A673 (cell line): ENCODE measurements around the gene CCL1. TPM values are rescaled to one million over a fixed set of nuclear protein-coding genes. Genes with fewer than 3 reads are reported as not detected.
"Not testable (repeated sequence)": the region's sequence is repeated elsewhere in the genome, so short reads cannot be mapped to it uniquely, and the experiment has no call there.

ENCODE experiments used
- BruUV-seq: library from RNA; stranded (reverse); fragments of 400-500 nt; replicated peaks from 2 replicates; lab custom pipeline; 2021; lab: Mats Ljungman, UMichigan
- CTCF ChIA-PET: fragments of 300-600 bp; sonication (Branson Sonifier 250); formaldehyde crosslinking; loops from one replicate; lab custom pipeline; 2022; ENCODE audit warnings: antibody characterized with exemption; lab: Charles Lee
- POLR2A ChIA-PET: fragments of 300-600 bp; sonication (Branson Sonifier 250); formaldehyde crosslinking; loops from one replicate; lab custom pipeline; 2022; ENCODE audit warnings: antibody characterized with exemption; ENCODE audit not compliant: low non-redundant PET; lab: Charles Lee
- DNase-seq: peaks from one replicate; pipeline ENCODE4 v3.0.0-alpha.2; 2015; ENCODE audit warnings: low spot score
- H3K27ac ChIP-seq: fragments of 200-600 bp; sonication (generic); 2 replicates; pipeline ENCODE4 v1.5.1; 2016; ENCODE audit warnings: mixed run types, low read depth, mild to moderate bottlenecking, mixed read lengths, antibody characterized with exemption, low read length; ENCODE audit not compliant: poor library complexity, severe bottlenecking
- H3K27me3 ChIP-seq: fragments of 200-600 bp; sonication (generic); replicated peaks from 2 replicates; pipeline ENCODE4 v1.6.1; 2017; ENCODE audit warnings: mixed run types, low read depth, mild to moderate bottlenecking, mixed read lengths, antibody characterized with exemption, low read length; ENCODE audit not compliant: insufficient read depth, poor library complexity
- H3K36me3 ChIP-seq: fragments of 200-600 bp; sonication (generic); 2 replicates; pipeline ENCODE4 v1.6.1; 2016; ENCODE audit warnings: mixed run types, mild to moderate bottlenecking, mixed read lengths, antibody characterized with exemption, low read length; ENCODE audit not compliant: insufficient read depth, poor library complexity, severe bottlenecking
- H3K4me1 ChIP-seq: fragments of 200-600 bp; sonication (generic); 2 replicates; pipeline ENCODE4 v1.6.1; 2017; ENCODE audit warnings: mixed run types, mild to moderate bottlenecking, mixed read lengths, antibody characterized with exemption, low read length; ENCODE audit not compliant: insufficient read depth, poor library complexity, severe bottlenecking
- H3K4me3 ChIP-seq: fragments of 200-600 bp; sonication (generic); 2 replicates; pipeline ENCODE4 v1.5.1; 2016; ENCODE audit warnings: low read depth, mixed run types, mild to moderate bottlenecking, mixed read lengths, low read length; ENCODE audit not compliant: poor library complexity, severe bottlenecking
- H3K9me3 ChIP-seq: fragments of 200-600 bp; sonication (generic); 2 replicates; pipeline ENCODE4 v1.6.1; 2016; ENCODE audit warnings: mixed run types, low read depth, mild to moderate bottlenecking, mixed read lengths, antibody characterized with exemption, low read length; ENCODE audit not compliant: poor library complexity, severe bottlenecking
- EZH2 ChIP-seq: fragments of 200-600 bp; sonication (generic); IDR thresholded peaks from 2 replicates; pipeline ENCODE4 v1.6.1; 2017; ENCODE audit warnings: borderline replicate concordance, low read depth, mild to moderate bottlenecking, mixed read lengths, antibody characterized with exemption, low read length; ENCODE audit not compliant: poor library complexity, severe bottlenecking
- intact Hi-C: fragments of 100-400 bp; cut with micrococcal nuclease; formaldehyde crosslinking; loops from one replicate; pipeline ENCODE4 v1.10.0; 2022; ENCODE audit not compliant: unreplicated experiment
- total RNA-seq: library from RNA; stranded (reverse); gene quantifications from 2 replicates; pipeline ENCODE4 v1.2.3, GENCODE V29; 2021
- TF ChIP-seq, protein P1 (sequence below): fragments of 300-800, 200-600 bp; sonication (generic); conservative IDR thresholded peaks from 2 replicates; pipeline ENCODE4 v1.5.1; 2017; ENCODE audit warnings: low read depth, mild to moderate bottlenecking, antibody characterized with exemption, low read length, moderate library complexity, mixed read lengths

The CCL1 gene
- total RNA-seq, 1 experiment from 2014 or later = not detected

DNA sequence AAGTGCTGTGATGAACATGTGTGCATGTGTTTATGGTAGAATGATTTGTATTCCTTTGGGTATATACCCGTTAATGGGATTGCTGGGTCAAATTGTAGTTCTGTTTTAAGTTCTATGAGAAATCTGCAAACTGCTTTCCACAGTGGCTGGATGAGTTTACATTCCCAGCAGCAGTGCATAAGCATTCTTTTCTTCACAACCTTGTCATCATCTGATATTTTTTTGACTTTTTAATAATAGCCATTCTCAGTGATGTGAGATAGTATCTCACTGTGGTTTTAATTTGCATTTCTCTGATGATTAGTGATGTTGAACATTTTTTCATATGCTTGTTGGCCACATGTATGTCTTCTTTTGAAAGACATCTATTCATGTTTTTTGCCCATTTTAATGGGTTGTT, 25.3 kb downstream of the CCL1 start:
- H3K4me1 ChIP-seq = no peaks in the 10 kb centered on the region
- CTCF ChIA-PET = no interaction called here
- DNase-seq = no peak
- H3K27me3 ChIP-seq = no peaks in the 10 kb centered on the region
- intact Hi-C loops = no loop called here
- no peaks in the 10 kb centered on the region for H3K9me3 ChIP-seq
- POLR2A ChIA-PET = no interaction called here
- H3K36me3 ChIP-seq = no peaks in the 10 kb centered on the region
- TF ChIP-seq EZH2 = no peak
- TF ChIP-seq, protein P1, sequence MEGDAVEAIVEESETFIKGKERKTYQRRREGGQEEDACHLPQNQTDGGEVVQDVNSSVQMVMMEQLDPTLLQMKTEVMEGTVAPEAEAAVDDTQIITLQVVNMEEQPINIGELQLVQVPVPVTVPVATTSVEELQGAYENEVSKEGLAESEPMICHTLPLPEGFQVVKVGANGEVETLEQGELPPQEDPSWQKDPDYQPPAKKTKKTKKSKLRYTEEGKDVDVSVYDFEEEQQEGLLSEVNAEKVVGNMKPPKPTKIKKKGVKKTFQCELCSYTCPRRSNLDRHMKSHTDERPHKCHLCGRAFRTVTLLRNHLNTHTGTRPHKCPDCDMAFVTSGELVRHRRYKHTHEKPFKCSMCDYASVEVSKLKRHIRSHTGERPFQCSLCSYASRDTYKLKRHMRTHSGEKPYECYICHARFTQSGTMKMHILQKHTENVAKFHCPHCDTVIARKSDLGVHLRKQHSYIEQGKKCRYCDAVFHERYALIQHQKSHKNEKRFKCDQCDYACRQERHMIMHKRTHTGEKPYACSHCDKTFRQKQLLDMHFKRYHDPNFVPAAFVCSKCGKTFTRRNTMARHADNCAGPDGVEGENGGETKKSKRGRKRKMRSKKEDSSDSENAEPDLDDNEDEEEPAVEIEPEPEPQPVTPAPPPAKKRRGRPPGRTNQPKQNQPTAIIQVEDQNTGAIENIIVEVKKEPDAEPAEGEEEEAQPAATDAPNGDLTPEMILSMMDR = no peak
- no TSS peak for BruUV-seq
- no peak overlapping the region for H3K4me3 ChIP-seq
- H3K27ac ChIP-seq = no peak overlapping the region

DNA sequence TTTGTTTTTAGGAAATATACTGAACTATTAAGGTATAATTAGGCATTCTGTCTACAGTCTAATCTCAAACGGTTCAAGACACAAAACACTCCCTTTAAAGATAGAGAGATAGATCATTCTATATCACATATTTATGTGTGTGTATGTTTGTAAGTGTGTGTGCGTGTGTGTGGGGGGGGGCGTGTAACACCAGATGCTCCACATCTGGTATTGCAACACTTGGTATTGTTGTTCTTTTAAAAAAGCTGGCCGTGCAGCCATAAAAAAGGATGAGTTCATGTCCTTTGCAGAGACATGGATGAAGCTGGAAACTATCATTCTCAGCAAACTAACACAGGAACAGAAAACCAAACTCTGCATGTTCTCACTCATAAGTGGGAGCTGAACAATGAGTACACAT, 35.5 kb downstream of the CCL1 start:
- intact Hi-C loops, H3K4me3 ChIP-seq, POLR2A ChIA-PET, H3K9me3 ChIP-seq, H3K36me3 ChIP-seq, H3K4me1 ChIP-seq, CTCF ChIA-PET, H3K27ac ChIP-seq, BruUV-seq, DNase-seq: not testable (repeated sequence)
- H3K27me3 ChIP-seq = peaks cover 15% of the 10 kb centered on the region

DNA sequence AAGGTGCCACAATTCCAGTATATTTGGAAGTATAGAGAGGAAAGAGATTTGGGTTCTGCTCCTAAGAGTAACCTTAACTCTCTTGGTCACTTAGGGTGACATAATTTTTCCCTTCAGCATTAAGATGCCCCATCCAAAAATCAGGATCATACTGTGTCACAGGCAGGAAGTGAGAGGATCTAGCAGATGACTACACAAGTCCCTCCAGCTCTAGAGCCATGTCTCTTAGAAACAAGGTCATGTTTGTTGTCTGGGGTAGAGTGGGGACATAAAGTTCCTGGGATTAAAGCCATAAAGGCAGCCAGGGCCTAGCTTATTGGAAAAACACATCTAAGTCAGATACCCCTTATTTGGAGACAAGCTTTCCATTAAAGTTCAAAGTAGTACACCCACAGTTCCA, 41.1 kb downstream of the CCL1 start:
- Histone ChIP-seq H3K4me1 (no peaks in the 10 kb centered on the region), H3K27me3 (no peaks in the 10 kb centered on the region), H3K4me3 (no peak overlapping the region), H3K9me3 (no peaks in the 10 kb centered on the region), H3K36me3 (no peaks in the 10 kb centered on the region), H3K27ac (no peak overlapping the region)
- intact Hi-C loops = no loop called here
- CTCF ChIA-PET = no interaction called here
- DNase-seq = no peak
- POLR2A ChIA-PET = no interaction called here
- BruUV-seq = no TSS peak
- TF ChIP-seq, protein P1 = no peak
- TF ChIP-seq EZH2 = no peak

DNA sequence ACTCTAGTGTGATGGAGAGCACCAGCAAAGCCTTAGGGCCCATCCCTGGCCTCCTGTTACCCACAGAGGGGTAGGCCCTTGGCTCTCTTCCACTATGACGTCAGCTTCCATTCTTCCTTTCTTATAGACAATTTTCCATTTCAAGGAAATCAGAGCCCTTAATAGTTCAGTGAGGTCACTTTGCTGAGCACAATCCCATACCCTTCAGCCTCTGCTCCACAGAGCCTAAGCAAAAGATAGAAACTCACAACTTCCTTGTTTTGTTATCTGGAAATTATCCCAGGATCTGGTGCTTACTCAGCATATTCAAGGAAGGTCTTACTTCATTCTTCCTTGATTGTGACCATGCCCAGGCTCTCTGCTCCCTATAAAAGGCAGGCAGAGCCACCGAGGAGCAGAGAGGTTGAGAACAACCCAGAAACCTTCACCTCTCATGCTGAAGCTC, 44.0 kb downstream of the CCL1 start, which contains the start of gene CCL8:
CCL8 (plus strand) TSS at position 397 of the 445 bp plus-strand sequence. CDS start 67 bp downstream, outside the sequence.
- no peaks in the 10 kb centered on the region for H3K36me3 ChIP-seq
- H3K9me3 ChIP-seq = no peaks in the 10 kb centered on the region
- POLR2A ChIA-PET = no interaction called here
- no peak within 1 kb of the TSS for H3K4me3 ChIP-seq
- no peaks in the 10 kb centered on the region for H3K4me1 ChIP-seq
- H3K27ac ChIP-seq = no peak within 1 kb of the TSS
- intact Hi-C loops = no loop called here
- CTCF ChIA-PET = no interaction called here
- no peak for DNase-seq
- TF ChIP-seq, protein P1 = no peak
- no peak for TF ChIP-seq EZH2
- peaks cover 5% of the 10 kb centered on the region for H3K27me3 ChIP-seq
- BruUV-seq = no TSS peak
